Mucosa of stomach (tissue), 1 donor: ENCODE results near the gene BPIFB4.
"Not testable (repeated sequence)": the region's sequence is repeated elsewhere in the genome, so short reads cannot be mapped to it uniquely, and the experiment has no call there.

ENCODE experiments used
- H3K27me3 ChIP-seq: one replicate; pipeline ENCODE4 v1.7.0; 2013; ENCODE audit warnings: mild to moderate bottlenecking, low read length; ENCODE audit not compliant: control insufficient read depth, insufficient read depth
- H3K36me3 ChIP-seq: one replicate; pipeline ENCODE4 v1.7.0; 2013; ENCODE audit warnings: low read length; ENCODE audit not compliant: control insufficient read depth, insufficient read depth
- H3K4me1 ChIP-seq: one replicate; pipeline ENCODE4 v1.7.0; 2013; ENCODE audit warnings: mild to moderate bottlenecking, low read length; ENCODE audit not compliant: control insufficient read depth, insufficient read depth
- H3K4me3 ChIP-seq: one replicate; pipeline ENCODE4 v1.7.0; 2013; ENCODE audit warnings: low read length
- H3K9ac ChIP-seq: one replicate; pipeline ENCODE4 v1.7.0; 2013; ENCODE audit warnings: mild to moderate bottlenecking, low read length, moderate library complexity
- H3K9me3 ChIP-seq: one replicate; pipeline ENCODE4 v1.7.0; 2013; ENCODE audit warnings: mild to moderate bottlenecking, low read length, moderate library complexity; ENCODE audit not compliant: control insufficient read depth
- donor health status: Pancreatic carcinoma.

The BPIFB4 gene

DNA sequence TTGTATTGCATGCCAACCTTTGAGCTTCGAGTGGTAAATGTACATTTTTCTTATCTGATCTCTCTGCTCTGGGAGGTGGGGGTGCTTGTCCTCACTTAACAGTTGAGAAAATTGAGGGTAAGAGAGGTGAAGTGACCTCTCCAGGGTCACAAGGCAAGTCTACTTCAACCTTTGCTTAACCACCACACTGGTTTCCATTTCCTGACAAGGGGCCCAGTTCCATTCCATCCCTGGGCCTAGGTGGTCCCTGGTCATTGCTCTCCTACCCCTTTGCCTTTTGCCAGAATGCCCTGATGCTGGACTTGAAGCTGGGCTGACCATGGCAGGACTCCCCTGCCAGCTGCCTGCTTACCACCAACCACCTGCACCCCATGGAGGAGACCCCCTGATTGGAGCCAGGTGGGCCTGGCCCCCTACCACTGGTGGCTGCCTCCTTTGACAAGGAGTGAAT, 35.7 kb upstream of the BPIFB4 start:
- Histone ChIP-seq H3K4me3 (no peak overlapping the region), H3K36me3 (no peaks in the 10 kb centered on the region), H3K9me3 (no peaks in the 10 kb centered on the region), H3K9ac (no peak overlapping the region), H3K27me3 (no peaks in the 10 kb centered on the region), H3K4me1 (no peaks in the 10 kb centered on the region)

DNA sequence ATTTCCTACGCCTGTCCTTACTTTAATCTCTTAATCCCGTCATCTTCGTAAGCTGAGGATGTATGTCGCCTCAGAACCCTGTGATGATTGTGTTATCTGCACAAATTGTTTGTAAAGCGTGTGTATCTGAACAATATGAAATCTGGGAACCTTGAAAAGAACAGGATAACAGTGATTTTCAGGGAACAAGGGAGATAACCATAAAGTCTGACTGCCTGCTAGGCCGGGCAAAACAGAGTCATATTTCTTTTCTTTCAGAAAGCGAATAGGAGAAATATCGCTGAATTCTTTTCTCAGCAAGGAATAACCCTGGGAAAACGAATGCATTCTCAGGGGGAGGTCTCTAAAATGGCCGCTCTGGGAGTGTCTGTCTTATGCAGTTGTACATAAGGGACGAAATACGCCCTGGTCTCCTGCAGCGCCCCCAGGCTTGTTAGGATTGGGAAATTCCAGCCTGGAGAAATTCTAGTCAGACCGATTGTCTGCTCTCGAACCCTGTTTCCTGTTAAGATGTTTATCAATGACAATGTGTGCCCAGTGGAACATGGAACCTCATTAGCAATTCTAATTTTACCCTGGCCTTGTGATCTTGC, 34.2 kb upstream of the BPIFB4 start:
- not testable (repeated sequence) for H3K9me3 ChIP-seq, H3K4me1 ChIP-seq, H3K4me3 ChIP-seq, H3K9ac ChIP-seq, H3K27me3 ChIP-seq, H3K36me3 ChIP-seq

- Histone ChIP-seq H3K36me3 (no peaks in the 10 kb centered on the region), H3K9ac (no peak overlapping the region), H3K4me3 (no peak overlapping the region), H3K27me3 (no peaks in the 10 kb centered on the region), H3K9me3 (no peaks in the 10 kb centered on the region), H3K4me1 (no peaks in the 10 kb centered on the region)
These were observed 33.0 kb upstream of the BPIFB4 start for GRCh38 chr20:33046412-33046811.

GRCh38 chr20:33051333-33051732, 28.1 kb upstream of the BPIFB4 start:
- Histone ChIP-seq H3K4me1 (no peaks in the 10 kb centered on the region), H3K9me3 (no peaks in the 10 kb centered on the region), H3K4me3 (no peak overlapping the region), H3K9ac (no peak overlapping the region), H3K27me3 (no peaks in the 10 kb centered on the region), H3K36me3 (no peaks in the 10 kb centered on the region)

DNA sequence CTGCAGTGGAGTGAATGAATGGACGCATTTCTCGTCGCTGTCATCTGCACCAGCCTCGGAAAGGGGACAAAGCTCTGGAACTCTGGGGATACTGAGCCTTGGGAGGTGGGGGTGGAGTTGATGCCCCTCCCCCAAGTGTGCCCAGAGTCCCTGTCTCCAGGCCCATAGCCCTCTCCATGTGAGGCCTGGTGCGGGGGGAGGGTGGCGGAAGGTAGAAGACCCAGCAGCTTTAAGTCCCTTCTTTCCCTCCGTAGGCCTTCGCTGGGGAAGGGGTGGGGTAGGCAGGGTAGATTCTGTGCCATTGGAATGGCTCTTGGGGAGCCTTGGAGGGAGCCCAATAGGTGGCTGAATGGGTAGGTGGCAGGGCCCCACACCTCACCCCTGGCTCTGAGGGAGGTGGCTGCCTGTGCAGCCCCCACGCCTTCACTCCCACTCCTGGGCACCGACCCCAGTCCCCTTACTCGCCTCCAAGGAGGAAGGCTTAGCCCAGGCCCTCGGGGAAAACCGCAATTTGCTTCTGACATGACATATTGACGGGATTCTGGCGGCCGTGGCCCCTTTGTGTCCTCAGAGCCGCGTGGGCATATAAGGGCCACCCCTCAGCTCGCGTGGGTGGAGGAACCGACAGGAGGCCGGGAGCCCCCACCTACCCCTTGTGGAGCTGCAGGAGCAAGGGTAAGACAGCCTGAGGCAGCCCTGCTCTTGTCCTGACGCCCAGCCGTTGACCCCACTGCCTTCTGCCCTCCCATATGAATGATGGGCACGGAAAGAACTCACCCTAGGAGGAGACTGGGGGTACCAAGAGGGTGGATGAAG, 25.9 kb upstream of the BPIFB4 start, which contains the start of gene BPIFB3:
BPIFB3 (plus strand) TSS at position 613 of the 816 bp plus-strand sequence. CDS start 1,533 bp downstream, outside the sequence.
- Histone ChIP-seq H3K27me3 (no peaks in the 10 kb centered on the region), H3K4me3 (no peak within 1 kb of the TSS), H3K4me1 (no peaks in the 10 kb centered on the region), H3K36me3 (no peaks in the 10 kb centered on the region), H3K9me3 (no peaks in the 10 kb centered on the region), H3K9ac (no peak within 1 kb of the TSS)

DNA sequence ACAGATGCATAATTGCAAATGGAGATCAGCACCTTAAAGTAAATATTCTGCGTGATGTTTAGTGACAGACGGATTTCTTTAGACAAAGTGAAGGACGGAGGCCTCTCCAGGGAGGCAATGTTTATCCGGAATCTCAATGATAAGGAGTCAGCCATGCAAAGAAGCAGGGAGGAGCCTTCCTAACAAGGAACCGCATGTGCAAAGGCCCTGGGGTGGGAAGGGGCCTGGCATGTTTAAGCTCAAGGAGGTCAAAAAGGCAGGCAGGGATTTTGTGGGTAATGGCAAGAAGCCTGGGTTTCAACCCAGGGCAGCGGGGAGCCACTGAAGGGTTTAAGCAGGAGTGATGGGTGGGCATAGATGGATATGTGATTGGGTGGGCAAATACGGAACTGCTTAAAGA, 25.1 kb upstream of the BPIFB4 start:
- H3K27me3 ChIP-seq: no peaks in the 10 kb centered on the region
- H3K4me3 ChIP-seq: no peak overlapping the region
- H3K9me3 ChIP-seq: no peaks in the 10 kb centered on the region

GRCh38 chr20:33054791-33055190, 24.7 kb upstream of the BPIFB4 start:
- no peak overlapping the region for H3K9ac ChIP-seq
- no peaks in the 10 kb centered on the region for H3K9me3 ChIP-seq
- no peaks in the 10 kb centered on the region for H3K36me3 ChIP-seq
- no peak overlapping the region for H3K4me3 ChIP-seq
- no peaks in the 10 kb centered on the region for H3K27me3 ChIP-seq
- no peaks in the 10 kb centered on the region for H3K4me1 ChIP-seq

More for the DNA sequence above, 25.1 kb upstream of the BPIFB4 start:
- H3K9ac ChIP-seq: no peak overlapping the region
- H3K4me1 ChIP-seq: no peaks in the 10 kb centered on the region
- no peaks in the 10 kb centered on the region for H3K36me3 ChIP-seq

GRCh38 chr20:33059136-33059535, 20.3 kb upstream of the BPIFB4 start:
- H3K27me3 ChIP-seq: no peaks in the 10 kb centered on the region
- H3K9ac ChIP-seq: no peak overlapping the region
- no peak overlapping the region for H3K4me3 ChIP-seq
- H3K4me1 ChIP-seq: no peaks in the 10 kb centered on the region
- H3K9me3 ChIP-seq: no peaks in the 10 kb centered on the region
- H3K36me3 ChIP-seq: no peaks in the 10 kb centered on the region

DNA sequence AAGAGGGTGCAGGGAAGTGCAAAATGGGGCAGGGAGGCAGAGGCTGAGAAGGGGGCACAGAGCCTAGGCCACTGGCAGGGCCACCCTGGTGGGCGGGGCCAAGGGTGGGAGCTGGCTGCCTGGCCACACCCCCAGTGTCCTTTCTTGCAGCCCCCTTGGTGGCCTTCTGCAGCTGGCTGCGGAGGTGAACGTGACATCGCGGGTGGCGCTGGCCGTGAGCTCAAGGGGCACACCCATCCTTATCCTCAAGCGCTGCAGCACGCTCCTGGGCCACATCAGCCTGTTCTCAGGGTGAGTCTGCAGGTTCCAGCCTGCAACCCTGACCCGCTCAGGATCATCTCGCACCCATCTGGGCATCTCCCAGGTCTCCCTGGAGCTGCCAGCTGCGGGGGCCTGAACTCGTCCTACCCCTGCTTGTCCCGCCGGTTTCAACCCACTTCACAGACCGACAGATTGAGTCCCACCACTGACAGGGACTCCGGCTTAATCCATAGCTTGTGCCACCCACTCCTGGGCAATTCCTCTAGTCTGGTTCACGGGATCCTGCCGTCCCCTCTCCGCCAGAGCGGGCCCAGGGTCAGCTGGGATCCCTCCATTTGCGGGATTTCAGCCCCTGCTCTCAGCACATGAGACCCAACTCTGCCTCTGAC, 19.6 kb upstream of the BPIFB4 start:
- H3K9me3 ChIP-seq: no peaks in the 10 kb centered on the region
- H3K4me3 ChIP-seq: no peak overlapping the region
- no peak overlapping the region for H3K9ac ChIP-seq
- no peaks in the 10 kb centered on the region for H3K4me1 ChIP-seq
- no peaks in the 10 kb centered on the region for H3K27me3 ChIP-seq
- H3K36me3 ChIP-seq: no peaks in the 10 kb centered on the region

DNA sequence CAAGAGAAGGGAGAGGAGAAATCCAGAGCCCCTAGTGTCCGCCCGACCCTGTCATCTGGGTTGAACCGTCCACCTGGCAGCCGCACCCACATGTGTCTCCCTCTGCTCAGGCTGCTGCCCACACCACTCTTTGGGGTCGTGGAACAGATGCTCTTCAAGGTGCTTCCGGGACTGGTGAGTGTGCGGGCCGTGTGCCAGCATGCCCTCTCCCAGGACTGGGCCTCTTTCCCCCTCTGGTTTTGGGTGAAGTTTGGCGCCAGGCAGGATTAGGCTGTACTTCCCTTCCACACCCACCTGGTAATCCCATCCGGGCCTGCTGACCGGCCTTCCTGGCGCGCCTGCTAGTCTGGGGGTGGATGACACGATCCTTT, 17.8 kb upstream of the BPIFB4 start:
- H3K27me3 ChIP-seq: no peaks in the 10 kb centered on the region
- H3K9me3 ChIP-seq: no peaks in the 10 kb centered on the region
- H3K4me3 ChIP-seq: no peak overlapping the region
- no peaks in the 10 kb centered on the region for H3K4me1 ChIP-seq
- no peak overlapping the region for H3K9ac ChIP-seq
- no peaks in the 10 kb centered on the region for H3K36me3 ChIP-seq

DNA sequence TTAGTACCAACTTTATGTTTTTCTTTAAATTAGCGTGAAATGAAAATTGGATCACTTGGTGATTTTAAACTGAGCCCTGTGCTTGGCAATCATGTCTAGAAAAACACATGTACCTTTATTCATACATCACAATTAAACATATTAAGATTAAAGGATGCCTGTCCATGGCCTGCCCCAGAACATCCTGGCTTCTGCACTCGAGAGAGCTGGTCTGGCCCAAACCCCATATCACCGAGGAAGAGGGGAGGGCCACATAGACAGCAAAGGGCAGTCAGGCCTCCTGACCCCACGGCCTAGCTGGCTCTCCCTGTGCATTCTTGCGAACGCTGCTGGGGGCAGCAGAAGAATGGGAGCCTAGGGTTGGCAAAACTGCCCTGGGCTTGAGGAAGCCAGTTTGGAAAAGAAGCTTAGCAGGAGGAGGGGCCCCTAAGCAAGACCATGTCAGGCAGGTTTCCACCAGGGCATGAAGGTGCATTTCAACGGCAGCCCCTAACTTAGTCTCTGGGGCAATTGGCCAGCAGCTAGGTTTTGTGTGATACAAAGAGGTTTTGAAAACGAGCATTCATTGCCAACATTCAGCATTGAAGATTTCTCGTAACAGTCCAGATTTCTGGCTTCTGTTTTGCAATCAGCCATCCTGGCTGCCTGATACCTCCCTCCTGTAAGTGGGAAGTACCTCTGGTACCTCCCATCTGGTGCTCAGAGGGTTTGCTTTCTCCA, 17.2 kb upstream of the BPIFB4 start:
- H3K9ac ChIP-seq: no peak overlapping the region
- H3K4me1 ChIP-seq: no peaks in the 10 kb centered on the region
- no peaks in the 10 kb centered on the region for H3K27me3 ChIP-seq
- H3K9me3 ChIP-seq: no peaks in the 10 kb centered on the region
- no peaks in the 10 kb centered on the region for H3K36me3 ChIP-seq
- no peak overlapping the region for H3K4me3 ChIP-seq

- Histone ChIP-seq H3K9ac (no peak overlapping the region), H3K4me1 (no peaks in the 10 kb centered on the region), H3K27me3 (no peaks in the 10 kb centered on the region), H3K36me3 (no peaks in the 10 kb centered on the region), H3K4me3 (no peak overlapping the region), H3K9me3 (no peaks in the 10 kb centered on the region)
These were observed 16.7 kb upstream of the BPIFB4 start for GRCh38 chr20:33062825-33063149.
